HG02943 (cell line): ENCODE results near the gene ANKRD2.
"Not testable (repeated sequence)": the region's sequence is repeated elsewhere in the genome, so short reads cannot be mapped to it uniquely, and the experiment has no call there.

Experiments
- ATAC-seq: cut with Tn5 transposase; IDR thresholded peaks from one replicate; pipeline ENCODE4 v1.9.1; 2021; ENCODE audit warnings: mild to moderate bottlenecking, low read depth, moderate library complexity; ENCODE audit not compliant: unreplicated experiment

ANKRD2 gene, protein sequence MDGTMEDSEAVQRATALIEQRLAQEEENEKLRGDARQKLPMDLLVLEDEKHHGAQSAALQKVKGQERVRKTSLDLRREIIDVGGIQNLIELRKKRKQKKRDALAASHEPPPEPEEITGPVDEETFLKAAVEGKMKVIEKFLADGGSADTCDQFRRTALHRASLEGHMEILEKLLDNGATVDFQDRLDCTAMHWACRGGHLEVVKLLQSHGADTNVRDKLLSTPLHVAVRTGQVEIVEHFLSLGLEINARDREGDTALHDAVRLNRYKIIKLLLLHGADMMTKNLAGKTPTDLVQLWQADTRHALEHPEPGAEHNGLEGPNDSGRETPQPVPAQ

DNA sequence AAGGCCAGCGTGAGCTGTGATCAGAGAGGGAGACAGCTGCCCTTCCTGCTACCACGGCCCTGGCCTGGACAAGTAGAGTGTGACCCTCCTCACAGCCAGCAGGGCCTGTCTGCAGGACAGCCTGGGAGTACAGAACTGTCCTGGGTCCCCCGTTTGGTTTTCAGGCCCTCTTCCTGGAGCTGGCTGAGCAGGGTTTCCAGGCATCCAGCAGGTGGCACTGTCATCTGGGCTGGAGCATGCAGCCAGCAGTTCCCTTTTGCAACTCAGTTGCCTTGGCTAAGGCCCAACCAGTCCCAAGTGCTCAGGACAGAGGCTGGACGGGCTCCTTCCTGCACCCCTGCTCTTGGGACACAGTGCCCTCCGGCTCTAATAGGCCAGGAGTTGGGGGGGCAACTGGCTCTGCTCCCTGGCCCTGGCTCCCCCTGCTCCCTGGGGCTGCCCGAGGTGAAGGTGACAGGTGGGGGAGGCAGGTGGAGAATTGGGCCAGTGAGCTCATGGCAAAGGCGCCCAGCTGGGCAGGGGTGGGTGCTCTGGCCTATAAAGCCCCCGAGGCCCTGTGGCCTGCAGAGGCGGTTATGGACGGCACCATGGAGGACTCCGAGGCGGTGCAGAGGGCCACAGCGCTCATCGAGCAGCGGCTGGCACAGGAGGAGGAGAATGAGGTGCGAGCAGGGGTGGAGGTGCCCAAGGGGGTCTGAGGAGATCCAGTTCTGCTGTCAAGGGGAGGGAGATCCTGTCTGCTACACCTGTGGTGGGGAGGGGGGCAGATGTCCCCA lies at the start of gene ANKRD2:
Gene ANKRD2, plus strand, starts transcription at position 566 of the 776 bp plus-strand sequence. Its CDS starts 10 bp downstream, at position 576.
- ATAC-seq, result no peak

DNA sequence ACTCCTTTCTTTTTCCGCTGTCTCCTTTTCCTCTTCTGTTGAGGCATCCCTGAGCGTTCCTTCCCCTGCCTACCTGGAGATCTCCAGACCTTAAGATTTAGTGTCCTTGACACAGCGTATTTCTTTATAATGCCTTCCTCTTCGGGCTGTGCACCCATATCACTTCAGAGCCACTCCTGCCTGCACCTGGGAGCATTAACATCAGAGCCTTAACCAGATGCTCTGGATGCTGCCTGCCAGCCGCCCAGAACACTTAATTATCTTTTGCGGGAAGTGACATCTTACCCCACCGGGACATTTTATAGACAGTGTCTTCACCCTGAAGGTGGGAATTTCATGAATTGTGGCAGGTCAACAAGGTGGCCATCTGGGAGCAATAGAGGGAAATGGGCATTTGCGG lies 49.6 kb upstream of the ANKRD2 start:
- no peak for ATAC-seq

DNA sequence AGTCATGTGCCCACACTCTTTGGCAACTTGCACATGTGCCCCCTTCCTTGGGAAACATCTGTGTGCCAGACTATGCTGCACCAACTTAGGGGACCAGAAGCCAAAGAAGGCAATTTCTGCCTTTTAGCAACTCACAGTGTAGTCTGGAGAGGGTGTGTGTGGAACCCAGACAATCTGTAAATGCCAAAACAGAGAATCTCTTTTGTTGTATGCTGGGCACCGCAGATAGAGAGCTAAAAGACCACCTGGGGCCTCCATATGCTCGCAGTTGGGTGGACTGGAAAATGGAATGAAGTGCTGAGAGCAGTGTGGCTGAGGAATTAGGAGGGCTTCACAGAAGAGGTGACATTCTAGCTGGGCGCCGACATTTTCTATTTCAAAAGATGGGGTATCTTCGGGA lies 47.5 kb upstream of the ANKRD2 start:
- ATAC-seq, result no peak

DNA sequence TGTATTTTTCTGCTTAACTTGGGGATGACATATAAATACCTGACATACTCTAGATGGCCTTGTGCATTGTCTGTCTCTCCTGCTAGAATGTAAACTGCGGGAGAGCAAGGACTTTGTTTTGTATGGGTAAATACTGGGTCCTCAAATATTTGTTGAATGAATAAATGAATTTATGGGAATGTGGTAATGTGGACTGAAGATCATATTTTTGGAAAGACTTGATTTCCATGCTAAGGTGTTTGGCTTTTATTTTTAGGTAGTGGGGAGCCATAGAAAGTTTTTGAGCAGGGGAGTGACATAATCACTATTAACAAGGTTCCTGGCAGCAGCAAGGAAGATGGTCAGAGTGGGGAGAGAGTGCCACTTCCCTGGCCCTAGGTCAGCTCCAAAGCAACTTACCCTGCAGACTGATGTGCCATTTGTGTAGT lies 46.9 kb upstream of the ANKRD2 start:
- ATAC-seq, result no peak

DNA sequence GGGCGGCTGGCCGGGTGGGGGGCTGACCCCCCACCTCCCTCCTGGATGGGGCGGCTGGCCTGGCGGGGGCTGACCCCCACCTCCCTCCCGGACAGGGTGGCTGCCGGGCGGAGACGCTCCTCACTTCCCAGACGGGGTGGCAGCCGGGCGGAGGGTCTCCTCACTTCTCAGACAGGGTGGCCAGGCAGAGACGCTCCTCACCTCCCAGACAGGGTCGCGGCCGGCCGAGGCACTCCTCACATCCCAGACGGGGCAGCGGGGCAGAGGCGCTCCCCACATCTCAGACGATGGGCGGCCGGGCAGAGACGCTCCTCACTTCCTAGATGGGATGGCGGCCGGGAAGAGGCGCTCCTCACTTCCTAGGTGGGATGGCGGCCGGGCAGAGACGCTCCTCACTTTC lies 43.7 kb upstream of the ANKRD2 start:
- ATAC-seq, result not testable (repeated sequence)

DNA sequence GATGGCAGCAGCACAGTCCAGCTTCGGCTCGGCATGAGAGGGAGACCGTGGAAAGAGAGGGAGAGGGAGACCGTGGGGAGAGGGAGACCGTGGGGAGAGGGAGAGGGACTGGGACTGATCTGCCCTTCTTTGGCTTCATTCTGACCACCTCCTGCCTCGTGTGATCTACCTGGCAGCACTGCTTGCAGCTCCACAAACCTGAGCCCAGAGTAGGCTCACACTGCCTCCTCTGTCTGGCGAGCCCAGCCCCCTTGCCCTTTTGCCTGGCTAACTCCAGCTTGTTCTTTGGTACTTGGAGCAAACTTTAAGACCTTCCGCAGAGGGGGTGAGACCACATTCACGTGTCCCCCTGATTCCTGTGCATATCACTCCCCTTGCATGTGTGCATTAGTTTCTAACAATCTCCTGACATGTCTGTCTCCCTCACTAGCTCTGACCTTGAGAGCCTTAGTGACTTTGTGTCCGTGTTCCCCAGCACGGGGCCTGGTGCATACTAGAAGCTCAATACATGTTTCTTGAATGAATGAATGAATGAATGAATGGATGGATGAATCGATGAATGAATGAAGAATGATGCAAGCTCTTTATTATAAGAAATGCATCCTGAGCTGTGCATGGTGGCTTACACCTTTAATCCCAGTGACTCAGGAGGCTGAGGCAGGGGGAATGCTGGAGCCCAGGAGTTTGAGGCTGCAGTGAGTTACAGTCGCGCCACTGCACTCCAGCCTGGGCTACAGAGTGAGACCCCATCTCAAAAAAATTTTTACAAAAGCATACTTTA lies 42.7 kb upstream of the ANKRD2 start:
- ATAC-seq, result no peak

DNA sequence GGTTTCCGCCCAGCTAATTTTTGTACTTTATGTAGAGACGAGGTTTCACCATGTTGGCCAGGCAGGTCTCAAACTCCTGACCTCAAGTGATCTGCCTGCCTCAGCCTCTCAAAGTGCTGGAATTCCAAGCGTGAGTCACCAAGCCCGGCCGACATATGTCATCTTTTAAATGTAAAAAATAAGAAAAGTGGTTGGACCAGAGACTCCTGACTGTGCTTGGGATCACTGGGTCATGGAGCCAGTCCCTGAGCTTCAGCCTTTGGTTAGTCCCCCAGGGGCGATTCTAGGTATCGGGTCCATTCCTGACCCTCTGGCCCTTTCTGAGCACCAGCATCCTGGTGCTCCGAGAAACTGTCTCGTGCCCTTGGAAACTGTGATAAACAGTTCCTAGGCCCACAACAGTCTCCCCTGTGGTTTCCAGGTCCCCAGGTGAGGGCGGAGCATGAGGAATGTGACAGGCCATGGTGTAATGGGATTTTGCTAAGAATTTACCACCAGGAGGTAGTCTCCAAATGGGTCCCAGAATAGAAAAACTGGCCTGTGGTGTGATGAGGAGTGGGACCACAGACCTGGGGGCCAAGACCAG lies 41.1 kb upstream of the ANKRD2 start:
- ATAC-seq, result no peak

DNA sequence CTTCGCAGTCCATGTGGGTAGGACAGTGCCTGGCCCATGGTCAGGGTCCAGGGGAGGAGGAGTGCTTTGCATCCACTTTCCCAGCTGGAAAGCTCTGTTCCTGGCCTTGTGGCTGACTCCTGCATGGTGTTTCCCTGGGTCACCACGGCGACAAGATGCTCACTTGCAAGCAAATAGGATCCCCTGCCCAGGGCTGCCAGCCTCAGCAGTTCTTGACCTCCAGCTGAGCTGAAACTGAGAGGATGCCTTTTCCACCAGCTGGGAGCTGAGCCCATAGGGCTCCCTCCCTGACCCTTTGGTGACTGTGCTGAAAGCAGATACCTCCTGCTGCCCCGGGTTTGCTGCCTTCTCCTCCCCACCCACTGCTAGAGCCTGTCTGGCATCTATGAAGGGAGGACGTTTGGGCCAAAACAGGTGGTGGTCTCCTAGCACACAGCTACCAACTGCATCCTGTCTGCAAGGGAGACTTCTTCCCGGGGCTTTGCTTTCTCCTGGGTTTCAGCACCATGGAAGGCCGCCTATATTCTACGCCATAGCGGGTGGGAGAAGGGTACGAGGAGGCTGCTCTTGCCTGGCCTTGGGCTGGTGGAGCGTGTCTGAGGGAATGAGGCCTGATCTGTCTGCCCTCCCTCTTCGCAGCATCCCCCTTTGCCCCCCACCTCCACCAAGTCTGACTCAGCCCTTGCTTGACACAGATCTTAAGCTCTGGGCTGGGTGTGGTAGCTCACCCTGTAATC lies 39.5 kb upstream of the ANKRD2 start:
- no peak for ATAC-seq

DNA sequence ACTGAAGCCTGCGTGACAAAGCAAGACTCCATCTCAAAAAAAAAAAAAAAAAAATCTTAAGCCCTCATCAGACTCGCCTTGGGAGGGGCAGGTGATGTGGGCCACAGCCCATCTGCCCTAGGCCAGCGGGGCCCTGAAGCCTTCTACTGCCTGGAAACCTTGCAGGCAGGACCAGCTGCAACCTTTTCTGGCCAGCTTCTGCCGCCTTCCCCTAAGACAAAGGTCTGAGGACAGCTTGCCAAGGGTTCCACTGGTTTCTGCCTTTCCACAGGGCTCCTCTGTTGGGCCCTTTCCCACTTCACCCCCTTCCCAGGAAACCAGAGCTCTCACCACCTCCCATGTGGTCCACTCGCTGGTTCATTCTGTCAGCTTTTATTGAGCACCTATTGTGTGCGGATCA lies 38.7 kb upstream of the ANKRD2 start:
- no peak for ATAC-seq

DNA sequence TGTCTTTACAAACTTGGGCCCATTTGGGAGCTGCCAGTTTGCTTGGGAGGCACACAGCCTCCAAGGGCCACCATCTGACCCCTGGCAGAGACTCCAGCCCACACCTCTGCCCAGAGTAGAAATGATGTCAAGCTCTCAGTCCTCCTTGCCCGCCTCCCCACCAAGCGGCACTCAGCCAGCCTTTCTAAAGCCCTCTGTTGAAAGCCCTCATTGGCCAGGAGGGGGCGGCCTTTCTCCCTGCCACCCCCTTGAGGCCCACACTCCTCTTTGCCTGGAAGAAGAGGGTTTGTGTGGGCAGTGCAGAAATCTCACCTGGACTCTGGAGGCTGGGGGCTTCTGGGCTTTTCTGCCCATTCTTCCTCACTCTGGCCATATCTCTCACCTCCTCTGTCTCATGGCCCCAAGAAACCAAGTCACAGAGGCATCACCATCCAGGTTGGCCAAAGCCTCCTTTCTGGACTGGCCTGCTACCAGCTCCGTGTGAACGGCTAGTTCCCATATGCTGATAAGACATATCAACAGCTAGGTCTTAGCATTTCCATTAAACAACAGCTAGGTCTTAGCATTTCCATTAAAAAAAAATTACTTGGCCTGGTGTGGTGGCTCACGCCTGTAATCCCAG lies 37.7 kb upstream of the ANKRD2 start:
- ATAC-seq, result no peak

DNA sequence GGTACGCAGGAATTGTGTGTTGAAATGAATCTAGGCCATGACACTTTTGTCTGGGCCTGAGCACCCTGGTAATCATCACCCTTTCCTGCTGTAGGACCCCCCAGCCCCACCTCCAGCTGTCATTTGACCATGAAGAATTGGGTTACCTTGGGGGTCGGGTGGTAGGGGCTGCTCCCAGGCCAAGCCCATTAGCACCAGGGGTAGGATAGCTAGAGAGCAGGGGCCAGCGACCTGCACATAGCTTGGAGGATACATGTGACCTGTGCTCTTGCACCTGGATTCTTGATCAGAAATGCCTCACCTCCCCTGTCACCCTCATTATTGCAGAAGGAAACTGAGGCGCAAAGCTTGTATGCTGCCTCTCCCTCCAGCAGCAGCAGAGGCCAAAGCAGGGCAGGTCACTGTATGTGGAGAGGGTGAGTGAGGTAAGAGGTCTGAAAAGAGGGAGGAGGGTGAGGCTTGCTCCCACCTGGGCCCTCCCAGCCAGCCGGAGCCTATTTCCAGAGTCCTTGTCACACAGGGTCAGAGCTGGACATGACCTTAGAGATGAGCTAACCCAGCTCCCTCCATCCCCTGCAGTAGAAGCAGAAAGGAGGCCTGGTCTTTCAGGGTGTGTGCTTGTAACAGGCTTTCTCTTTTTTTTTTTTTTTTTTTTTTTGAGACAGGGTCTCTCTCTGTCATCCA lies 35.3 kb upstream of the ANKRD2 start:
- ATAC-seq, result no peak

DNA sequence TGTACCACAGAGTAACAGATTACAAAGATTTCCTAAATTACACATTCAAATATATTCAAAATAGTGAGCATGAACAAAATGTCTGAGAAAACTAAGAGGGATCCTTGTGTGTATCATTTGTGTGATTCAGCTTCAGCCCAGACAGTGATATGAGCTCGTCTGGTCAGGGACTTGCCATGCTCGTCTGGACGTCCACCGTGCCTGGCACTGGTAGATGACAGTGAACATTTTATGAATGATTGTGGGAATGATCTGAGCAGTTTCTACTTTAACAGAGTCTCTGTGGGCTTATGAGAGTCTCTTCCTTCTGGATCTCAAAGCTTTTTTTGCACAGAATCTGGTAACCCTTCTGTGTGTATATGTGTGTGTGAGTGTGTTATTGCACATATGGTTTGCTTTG lies 34.2 kb upstream of the ANKRD2 start:
- ATAC-seq, result no peak

DNA sequence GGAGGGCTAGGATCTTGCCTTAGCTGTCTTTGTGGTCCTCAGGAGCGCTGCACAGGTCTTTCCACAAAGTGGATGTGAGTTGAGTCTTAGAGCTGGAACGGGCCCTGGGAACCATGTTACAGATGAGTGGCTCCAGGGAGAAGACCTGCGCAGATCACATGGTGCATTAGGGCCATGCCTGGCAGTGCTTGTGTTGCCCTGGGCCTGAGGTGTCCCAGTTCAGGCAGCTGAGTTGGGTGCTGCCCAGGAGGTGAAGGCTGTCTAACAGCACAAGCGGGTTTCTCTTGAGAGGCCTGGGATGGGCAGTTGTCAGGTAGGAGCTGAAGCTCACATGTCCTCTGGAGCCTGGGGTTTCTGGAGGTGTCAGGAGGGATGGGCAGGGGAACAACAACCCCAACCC lies 33.7 kb upstream of the ANKRD2 start:
- no peak for ATAC-seq

DNA sequence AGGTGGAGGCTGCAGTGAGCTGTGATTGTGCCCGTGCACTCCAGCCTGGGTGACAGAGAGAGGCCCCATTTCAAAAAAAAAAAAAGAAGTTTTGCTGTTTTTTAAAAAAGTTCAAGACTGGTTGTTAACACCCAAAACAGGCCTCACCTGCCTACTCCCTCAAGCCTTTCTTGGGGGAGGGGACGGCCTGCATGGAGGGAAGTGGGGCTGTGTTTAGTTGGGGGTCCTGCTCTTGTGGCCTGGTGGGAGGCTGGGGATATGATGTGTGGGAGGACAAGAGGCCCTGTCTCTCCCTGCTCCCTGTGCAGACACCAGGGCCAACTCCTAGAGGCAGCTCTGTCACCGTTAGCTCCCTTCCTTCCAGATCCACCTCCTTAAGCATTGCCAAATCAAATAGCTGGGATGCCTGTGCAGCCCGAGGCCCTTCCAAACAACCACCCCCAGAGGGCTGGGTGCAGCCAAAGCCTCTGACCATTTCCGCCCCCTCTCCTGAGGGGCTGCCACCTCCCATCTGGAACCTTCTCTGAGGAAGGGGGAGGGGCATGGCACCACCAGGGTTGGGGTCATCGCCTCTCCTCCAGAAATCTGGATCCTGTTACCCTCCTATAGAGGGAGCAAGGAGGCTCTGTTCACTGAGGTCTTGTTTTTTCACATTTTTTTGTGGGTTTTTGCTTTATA lies 32.9 kb upstream of the ANKRD2 start:
- no peak for ATAC-seq

DNA sequence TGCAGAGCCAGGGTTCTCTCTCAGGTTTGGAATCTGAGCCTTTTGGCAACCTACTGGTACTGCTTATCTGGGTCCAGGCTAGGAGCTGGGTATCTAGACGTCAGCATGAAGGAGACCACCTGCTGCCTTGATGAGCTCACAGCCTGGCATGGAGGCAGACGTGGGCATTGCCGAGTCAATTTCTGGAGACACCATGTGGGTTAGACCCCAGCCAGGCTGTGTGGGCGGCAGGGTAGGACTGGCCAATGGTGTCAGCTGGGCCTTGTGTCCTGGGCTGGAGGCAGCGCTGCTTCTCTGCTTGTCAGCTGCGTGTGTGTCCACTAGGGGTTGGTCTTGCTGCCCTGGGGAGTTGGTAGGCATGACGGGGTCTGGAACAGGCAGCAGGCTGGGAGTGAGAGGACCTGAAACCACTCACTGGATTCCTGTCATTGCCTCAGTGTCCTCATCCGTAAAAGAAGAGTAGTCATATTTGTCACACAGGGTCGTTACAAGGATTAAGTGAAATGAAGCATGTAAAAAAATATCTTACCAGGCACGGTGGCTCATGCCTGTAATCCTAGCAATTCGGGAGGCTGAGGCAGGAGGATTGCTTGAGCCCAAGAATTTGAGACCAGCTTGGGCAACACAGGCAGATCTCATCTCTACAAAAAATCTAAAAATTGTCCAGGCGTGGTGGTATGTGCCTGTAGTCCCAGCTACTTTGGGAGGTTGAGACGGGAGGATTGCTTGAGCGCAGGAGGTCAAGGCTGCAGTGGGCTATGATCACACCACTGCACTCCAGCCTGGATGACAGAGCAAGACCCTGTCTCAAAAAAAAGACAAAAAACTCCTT lies 31.7 kb upstream of the ANKRD2 start:
- ATAC-seq, result no peak

DNA sequence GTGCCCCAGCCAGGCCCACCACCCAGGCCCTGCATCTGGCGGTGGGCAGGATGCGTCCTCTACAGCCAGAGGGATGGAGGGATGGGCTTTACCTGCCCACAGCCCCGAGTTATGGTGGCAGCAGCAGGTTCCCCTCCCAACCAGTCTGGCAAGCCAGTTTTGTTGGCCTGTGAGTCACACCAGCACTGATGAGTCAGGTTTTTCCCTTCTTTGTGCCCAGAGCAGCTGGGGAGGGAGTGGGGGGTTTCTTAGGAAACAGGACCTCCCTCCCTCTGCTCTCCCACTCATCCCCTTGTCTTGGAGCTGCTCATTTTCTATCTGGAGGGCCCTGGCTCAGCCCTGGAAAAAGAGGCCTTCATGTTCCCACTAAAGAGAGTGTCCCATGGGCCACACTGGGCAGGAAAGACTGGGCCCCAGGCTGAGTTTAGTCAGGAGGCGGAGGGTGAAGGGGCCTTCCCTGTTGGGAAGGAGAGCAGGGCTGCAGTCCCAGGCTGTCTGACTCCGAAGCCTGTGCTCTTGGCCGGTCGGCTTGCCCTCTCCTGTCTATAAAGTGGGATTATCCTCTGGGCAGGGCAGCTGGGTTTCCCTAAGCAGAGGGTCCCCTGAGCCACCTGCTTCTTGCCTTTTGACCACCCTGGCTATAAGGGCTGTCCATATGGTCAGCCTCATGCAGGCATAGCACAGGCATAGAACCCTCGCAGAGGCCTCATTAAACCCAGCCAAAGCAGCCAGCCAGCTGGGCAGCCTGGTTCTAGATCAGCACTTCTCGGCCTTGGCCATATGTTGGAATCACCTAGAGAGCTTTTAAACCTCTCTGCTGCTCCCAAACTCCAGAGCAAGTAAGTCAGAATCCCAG lies 30.2 kb upstream of the ANKRD2 start:
- no peak for ATAC-seq

DNA sequence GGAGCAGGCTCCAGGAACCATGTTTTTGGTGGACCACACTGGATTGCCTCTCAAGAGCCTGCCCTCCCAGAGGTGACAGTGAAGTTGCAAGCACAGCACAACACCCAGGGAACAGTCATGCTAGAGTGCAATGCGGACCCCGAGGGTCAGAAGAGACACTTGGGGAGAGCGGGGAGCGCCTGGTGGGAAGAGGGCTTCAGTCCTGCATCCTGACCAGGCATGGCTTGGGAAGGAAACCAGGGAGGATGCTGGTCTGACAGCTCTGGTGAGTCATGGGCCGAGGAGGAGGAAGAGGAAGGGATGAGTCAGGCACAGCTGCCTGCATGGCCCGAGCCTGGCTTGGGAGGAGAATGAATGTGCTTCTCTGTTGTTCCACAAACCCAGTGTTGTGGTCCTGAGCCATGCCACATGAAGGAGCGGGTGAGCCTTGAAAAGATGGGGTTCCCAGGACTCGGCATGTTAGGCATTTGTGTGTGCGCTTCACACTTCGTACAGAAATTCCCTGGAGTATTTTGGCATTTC lies 29.5 kb upstream of the ANKRD2 start:
- ATAC-seq, result no peak
